Measurements from ENCODE around the gene SEC63.

The SEC63 gene

DNA sequence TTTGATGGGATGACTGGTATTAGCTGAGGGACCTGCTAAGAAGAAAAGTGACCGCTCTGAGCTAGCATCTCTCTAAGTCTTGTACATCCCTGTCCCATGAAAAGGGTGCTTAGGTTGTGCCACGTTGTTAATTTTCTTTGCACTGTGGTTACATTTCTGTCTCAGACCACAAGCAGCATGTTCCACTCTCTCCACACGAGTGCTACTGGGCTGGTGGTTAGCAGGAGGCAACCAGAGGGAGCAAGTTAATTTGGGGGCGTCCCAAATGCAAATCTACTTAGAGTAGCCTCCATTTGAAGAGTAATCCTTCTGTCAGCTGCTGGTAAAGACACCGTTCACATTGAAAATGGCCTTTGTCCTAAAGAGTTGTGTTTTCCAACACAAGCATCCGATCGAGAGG lies 130.5 kb downstream of the SEC63 start:
- no peak overlapping the region for H3K27ac ChIP-seq
- H3K4me3 ChIP-seq, result no peak overlapping the region

DNA sequence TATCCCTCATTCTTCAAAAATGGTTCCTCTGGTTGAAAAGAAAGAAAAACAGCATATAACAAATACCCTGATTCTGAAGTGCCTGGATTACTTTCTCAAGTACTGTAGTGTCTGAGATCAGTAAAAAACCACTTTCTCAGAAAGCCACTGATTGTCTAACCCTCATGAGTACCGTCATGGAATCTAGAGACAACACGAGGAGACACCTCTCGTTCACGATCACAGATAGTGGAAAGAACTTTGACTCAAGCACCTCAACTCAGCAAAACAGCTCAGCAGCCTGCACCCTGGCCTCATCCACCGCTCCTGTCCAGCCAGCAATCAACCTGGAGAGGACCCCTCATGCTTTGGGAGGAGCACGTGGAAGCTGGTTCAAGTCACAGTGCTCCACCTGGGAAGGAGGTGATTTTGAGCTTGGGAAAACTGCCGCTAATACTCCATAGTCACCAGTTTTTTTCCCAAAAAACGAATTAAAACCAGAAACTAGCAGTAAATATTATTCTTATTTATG lies 134.9 kb downstream of the SEC63 start:
- peak overlapping the region in 3 of 7 experiments; percentile 5 to 20 (median 5) for H3K4me3 ChIP-seq

DNA sequence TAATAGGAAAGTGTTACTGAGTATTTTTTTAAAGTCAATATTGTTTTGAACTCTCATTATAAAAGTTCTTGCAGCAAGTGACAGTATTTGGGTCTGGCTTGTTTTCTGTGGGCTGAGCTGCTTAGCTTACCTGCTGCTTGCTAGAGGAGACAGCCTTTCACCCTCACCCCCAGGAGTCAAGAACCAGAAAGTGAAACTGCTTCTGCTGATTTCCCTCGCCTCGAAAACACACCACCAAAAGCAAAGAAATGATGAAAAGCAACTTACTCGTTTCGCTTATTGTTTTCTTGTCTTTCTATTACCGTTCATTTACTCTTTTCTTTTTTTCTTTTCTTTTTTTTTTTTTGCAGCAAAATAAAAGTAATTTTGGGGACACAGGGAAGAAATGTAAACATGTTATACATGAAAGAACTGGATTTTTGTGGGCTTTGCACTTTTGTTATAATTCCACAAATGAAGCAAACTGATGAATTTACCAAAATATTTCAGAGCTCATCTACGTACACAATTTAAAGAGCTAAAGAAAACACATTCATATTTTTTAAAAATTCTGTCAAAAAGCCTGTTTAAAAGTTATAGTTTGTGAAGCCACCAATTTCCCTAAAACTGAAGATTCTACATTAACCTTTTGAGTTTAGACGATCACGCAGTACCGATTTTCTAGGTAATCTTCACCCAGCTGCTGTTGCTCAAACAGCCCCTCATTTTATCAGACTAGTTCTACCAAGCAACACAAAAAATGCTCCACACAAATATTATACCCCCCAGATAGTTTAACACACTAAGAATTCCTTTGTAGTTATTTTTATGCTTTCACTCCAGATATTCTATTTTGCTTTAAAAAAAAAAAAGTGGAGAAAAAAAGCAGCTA lies 135.6 kb downstream of the SEC63 start:
- peak overlapping the region in 9 of 21 experiments; percentile 7 to 75 (median 35) for H3K27ac ChIP-seq

More for the DNA sequence above, 134.9 kb downstream of the SEC63 start:
- H3K27ac ChIP-seq, result peak overlapping the region in 8 of 21 experiments; percentile 12 to 75 (median 52)

DNA sequence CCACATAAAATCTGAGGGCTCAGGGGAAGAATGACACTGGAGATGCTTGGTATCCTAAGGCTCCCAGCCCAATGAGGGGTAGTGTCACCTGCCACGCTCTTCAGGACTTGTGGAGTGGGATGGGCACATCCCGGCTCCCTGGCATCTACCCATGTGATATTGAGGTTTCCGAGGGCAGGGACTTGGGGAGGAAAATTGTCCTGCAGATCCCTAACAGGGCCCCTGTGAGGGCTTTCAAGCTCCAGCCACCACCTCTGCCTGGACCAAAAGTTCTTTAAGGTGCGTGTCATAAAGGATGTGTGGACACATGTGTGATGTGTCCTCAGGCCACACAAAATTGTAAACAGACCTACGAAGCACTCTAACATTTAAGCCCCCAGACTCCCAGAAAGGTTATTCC lies 136.4 kb downstream of the SEC63 start:
- no peak overlapping the region for H3K4me3 ChIP-seq

More for the DNA sequence above, 135.6 kb downstream of the SEC63 start:
- peak overlapping the region in 3 of 7 experiments; percentile 5 to 20 (median 5) for H3K4me3 ChIP-seq

DNA sequence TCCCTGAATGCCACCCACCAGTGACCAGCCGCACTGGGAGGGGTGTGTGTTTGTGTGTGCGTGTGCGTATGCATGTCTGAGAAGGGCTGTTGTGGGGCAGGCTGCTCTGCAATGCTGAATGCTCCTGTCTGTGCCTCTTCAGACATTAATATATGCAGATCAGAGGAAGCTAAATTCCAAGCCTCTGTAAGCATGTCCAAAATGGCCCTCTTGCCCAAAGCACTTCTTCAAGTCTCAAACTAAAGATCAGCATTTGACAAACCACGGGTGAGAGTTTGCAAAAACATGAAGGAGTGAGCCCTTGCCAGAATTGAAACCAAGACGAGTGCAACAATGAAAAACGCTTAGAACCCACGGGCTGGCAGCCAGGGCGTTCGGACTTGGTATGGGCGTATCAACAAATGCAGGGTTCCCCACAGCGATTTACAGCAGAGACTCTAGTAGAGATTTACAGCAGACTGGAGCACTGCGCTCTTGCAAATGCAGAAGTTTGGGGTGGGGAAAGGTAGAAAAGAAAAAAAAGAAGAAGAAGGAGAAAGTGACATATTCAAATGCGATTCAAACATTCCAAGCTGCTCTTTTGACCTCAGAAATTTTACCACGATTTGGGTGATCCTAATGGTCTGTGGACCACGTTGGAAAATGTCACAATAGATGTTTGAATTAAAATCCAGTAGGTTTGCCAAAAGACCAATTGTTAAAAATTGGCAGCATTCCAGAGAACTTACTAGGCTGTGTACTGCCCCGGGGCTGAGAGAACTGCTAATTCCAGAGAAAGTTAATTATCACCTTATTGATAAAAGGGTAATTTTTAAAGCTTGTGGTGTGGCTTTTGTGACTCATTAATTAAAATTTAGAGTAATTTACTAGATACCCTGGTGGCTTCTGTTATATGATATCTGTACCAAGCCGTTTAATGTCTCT lies 137.4 kb downstream of the SEC63 start:
- H3K4me3 ChIP-seq, result peak overlapping the region in 4 of 7 experiments; percentile 1 to 25 (median 4)

More for the DNA sequence above, 136.4 kb downstream of the SEC63 start:
- peak overlapping the region in 6 of 21 experiments; percentile 10 to 75 (median 48) for H3K27ac ChIP-seq

DNA sequence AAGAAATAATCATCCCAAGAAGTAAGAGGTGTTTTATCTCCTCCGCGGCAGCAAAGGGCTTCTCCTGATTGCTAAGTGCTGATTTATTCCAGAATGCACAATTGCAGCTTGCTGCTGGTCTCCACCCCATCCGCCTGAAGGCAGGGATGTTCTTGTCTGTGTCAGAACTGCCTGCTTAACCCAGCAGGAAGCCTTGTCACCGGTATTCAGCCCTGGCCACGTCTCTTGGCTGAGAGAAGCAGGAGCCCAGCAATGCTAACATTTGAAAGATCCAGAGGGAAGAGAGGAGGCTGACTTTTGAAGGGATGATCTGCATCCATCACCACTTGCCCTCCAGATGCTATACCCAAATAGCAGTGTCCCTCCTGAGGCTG lies 138.1 kb downstream of the SEC63 start:
- peak overlapping the region in 10 of 21 experiments; percentile 7 to 75 (median 56) for H3K27ac ChIP-seq
- H3K4me3 ChIP-seq, result peak overlapping the region in 2 of 7 experiments; percentile 5 to 25

More for the DNA sequence above, 137.4 kb downstream of the SEC63 start:
- H3K27ac ChIP-seq, result peak overlapping the region in 10 of 21 experiments; percentile 7 to 75 (median 56)

DNA sequence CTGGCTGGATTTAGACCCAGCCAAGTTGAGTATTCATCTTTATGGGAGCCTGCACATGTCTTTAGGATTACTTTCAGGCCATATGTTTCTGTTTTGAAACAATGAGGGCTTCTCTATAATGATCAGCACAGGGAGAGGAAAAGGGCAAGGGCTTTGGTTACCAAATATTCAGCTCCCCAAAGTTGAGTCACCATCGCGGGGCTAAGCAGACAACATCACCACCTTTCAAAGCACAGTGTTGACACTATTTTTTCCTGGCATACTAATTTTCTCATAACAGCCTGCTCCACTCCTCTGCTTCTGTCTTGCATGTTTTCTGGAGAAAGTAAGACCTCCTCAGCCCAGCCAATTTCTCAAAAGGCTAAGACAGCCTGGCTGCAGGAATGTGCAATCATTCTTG lies 138.8 kb downstream of the SEC63 start:
- peak overlapping the region in 3 of 21 experiments; percentile 31 to 75 (median 71) for H3K27ac ChIP-seq
- H3K4me3 ChIP-seq, result no peak overlapping the region

DNA sequence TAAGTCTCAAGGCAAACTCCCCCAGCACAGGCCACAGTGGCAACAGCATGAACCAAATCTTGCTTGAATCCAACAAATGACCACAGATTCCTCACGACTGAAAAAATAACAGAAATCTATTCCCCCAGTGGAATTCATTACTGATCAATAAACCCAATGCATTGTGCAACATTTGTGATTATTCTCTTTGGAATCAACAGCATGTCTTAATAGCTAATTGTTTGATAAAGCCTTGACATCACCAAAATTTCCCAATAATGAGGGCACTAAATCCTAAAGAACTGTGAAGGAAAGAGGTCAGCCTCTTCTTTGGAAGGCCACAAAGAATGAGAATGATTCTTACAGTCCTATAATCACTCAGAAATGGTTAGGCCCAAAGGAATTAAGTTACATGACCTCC lies 139.7 kb downstream of the SEC63 start:
- no peak overlapping the region for H3K4me3 ChIP-seq

DNA sequence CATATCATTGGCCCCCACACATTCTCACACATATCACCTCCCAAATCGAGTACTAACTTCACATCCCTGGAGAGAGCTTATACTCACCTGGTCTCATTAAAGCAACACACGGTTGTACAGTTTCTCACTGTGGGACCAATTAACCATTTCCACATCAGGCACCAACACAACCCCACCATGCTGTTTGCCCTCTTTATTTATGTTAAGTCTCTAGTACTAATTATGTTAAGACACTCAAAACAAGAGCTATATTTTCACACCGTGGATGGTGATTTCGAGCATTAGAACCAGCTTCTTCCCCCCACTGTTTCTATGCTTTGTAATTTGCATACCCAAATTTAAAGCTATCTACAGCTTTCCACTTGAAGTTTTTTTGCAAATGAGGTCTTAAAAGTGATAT lies 140.2 kb downstream of the SEC63 start:
- H3K27ac ChIP-seq, result no peak overlapping the region
- H3K4me3 ChIP-seq, result no peak overlapping the region

More for the DNA sequence above, 139.7 kb downstream of the SEC63 start:
- no peak overlapping the region for H3K27ac ChIP-seq
